ENCODE results near the gene EPM2A.

- TF ChIP-seq, protein P1, sequence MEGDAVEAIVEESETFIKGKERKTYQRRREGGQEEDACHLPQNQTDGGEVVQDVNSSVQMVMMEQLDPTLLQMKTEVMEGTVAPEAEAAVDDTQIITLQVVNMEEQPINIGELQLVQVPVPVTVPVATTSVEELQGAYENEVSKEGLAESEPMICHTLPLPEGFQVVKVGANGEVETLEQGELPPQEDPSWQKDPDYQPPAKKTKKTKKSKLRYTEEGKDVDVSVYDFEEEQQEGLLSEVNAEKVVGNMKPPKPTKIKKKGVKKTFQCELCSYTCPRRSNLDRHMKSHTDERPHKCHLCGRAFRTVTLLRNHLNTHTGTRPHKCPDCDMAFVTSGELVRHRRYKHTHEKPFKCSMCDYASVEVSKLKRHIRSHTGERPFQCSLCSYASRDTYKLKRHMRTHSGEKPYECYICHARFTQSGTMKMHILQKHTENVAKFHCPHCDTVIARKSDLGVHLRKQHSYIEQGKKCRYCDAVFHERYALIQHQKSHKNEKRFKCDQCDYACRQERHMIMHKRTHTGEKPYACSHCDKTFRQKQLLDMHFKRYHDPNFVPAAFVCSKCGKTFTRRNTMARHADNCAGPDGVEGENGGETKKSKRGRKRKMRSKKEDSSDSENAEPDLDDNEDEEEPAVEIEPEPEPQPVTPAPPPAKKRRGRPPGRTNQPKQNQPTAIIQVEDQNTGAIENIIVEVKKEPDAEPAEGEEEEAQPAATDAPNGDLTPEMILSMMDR (IDR thresholded peaks at IDR 0.05) = no peak
- no peak for TF ChIP-seq POLR2A (IDR thresholded peaks at IDR 0.05)
Observed at GRCh38 chr6:145630598-145630997, 104.7 kb downstream of the EPM2A start.
